Body of pancreas (tissue), 4 donors: ENCODE data around the gene IFNE. TPM values are rescaled to one million over a fixed set of nuclear protein-coding genes. Genes with fewer than 3 reads are reported as not detected.

Experiments used
- ATAC-seq: fragments of 150-250 bp; one replicate; pipeline ENCODE4 v1.9.1; 2016
- DNase-seq, 4 donors: peaks; one replicate each; pipeline ENCODE4 v3.0.0-alpha.2; 2019
- H3K27ac ChIP-seq, 4 donors: fragments of 200-600 bp; sonication (generic); 1 replicate in 3 of 4; 2 replicates in 1 of 4; pipeline versions ENCODE4 v1.5.1 to v1.6.1; 2016 to 2019; ENCODE audit warnings: mild to moderate bottlenecking in 1 of 4, mixed read lengths in 1 of 4, moderate library complexity in 1 of 4
- H3K27me3 ChIP-seq, 2 donors: fragments of 200-600 bp; sonication (generic); one replicate each; pipeline ENCODE4 v1.6.0; 2016; ENCODE audit warnings: mild to moderate bottlenecking in 1 of 2
- H3K36me3 ChIP-seq, 2 donors: fragments of 200-600 bp; sonication (generic); replicated peaks in 1 of 2; 2 replicates each; pipeline ENCODE4 v1.5.1; 2016; ENCODE audit warnings: low read depth in 2 of 2; ENCODE audit not compliant: insufficient read depth in 1 of 2
- H3K4me1 ChIP-seq: fragments of 200-600 bp; sonication (generic); one replicate; pipeline ENCODE4 v1.6.0; 2016
- H3K4me3 ChIP-seq, 2 donors: fragments of 200-600 bp; sonication (generic); 1 replicate in 1 of 2; 2 replicates in 1 of 2; pipeline ENCODE4 v1.5.1; 2016 to 2019
- H3K9me3 ChIP-seq, 3 donors: fragments of 200-600 bp; sonication (generic); 1 replicate in 2 of 3; 2 replicates in 1 of 3; pipeline ENCODE4 v1.5.1; 2016
- POLR2A ChIP-seq, 3 donors: fragments of 450-650 bp; IDR thresholded peaks; one replicate each; pipeline ENCODE4 v1.6.1; 2016; ENCODE audit warnings: antibody characterized with exemption in 3 of 3, mild to moderate bottlenecking in 2 of 3
- WGBS, 2 donors: methylation state at CpG; one replicate each; pipeline ENCODE4 v1.1.5; 2017; 5-methylcytosine and 5-hydroxymethylcytosine counted together
- intact Hi-C: fragments of 100-400 bp; cut with DNase I; formaldehyde crosslinking; loops from one replicate; pipeline ENCODE4 v1.15.1; 2023
- total RNA-seq, 2 donors: library from RNA; depleted of rRNA; stranded (reverse); fragments of >200 nt; gene quantifications; one replicate each; pipeline ENCODE4 v1.1.0, GENCODE V29; 2016
- TF ChIP-seq, protein P1 (sequence below), 7 experiments: fragments of 450-650 bp in 4 of 7; fragments of 200-600 bp in 3 of 7; sonication (generic) in 3 of 7; IDR thresholded peaks; one replicate each; pipeline ENCODE4 v1.5.1; 2016 to 2019; ENCODE audit warnings: antibody characterized with exemption in 7 of 7

The IFNE gene
- total RNA-seq, 2 donors from 2014 or later: 0.26 TPM; not detected in 1

DNA sequence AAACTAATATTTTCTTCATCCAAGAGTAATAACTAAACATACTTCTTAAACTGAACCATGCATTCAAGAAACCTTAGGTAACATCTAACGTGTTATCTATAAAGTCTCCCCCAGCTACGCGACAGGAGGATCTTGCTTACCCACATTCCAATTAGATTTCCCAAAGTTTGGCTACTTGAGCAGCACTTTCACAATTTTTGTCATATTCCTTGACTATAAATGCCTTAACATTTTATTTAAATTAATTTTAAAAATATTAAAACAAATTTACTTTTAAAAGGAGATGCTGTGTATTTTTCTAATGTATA is 25.3 kb upstream of the IFNE start:
- TF ChIP-seq POLR2A (IDR thresholded peaks at IDR 0.05): no peak
- TF ChIP-seq, protein P1, sequence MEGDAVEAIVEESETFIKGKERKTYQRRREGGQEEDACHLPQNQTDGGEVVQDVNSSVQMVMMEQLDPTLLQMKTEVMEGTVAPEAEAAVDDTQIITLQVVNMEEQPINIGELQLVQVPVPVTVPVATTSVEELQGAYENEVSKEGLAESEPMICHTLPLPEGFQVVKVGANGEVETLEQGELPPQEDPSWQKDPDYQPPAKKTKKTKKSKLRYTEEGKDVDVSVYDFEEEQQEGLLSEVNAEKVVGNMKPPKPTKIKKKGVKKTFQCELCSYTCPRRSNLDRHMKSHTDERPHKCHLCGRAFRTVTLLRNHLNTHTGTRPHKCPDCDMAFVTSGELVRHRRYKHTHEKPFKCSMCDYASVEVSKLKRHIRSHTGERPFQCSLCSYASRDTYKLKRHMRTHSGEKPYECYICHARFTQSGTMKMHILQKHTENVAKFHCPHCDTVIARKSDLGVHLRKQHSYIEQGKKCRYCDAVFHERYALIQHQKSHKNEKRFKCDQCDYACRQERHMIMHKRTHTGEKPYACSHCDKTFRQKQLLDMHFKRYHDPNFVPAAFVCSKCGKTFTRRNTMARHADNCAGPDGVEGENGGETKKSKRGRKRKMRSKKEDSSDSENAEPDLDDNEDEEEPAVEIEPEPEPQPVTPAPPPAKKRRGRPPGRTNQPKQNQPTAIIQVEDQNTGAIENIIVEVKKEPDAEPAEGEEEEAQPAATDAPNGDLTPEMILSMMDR (IDR thresholded peaks at IDR 0.05): no peak
- Histone ChIP-seq H3K27me3 (no peaks in the 10 kb centered on the region), H3K9me3 (no peaks in the 10 kb centered on the region), H3K4me1 (no peaks in the 10 kb centered on the region), H3K4me3 (no peak overlapping the region), H3K27ac (no peak overlapping the region), H3K36me3 (no peaks in the 10 kb centered on the region)
- DNase-seq: no peak
- no peak for ATAC-seq
- 58 to 71% methylated on average over 3 of the region's 3 CpGs for WGBS, 2 donors
- intact Hi-C loops: no loop called here

DNA sequence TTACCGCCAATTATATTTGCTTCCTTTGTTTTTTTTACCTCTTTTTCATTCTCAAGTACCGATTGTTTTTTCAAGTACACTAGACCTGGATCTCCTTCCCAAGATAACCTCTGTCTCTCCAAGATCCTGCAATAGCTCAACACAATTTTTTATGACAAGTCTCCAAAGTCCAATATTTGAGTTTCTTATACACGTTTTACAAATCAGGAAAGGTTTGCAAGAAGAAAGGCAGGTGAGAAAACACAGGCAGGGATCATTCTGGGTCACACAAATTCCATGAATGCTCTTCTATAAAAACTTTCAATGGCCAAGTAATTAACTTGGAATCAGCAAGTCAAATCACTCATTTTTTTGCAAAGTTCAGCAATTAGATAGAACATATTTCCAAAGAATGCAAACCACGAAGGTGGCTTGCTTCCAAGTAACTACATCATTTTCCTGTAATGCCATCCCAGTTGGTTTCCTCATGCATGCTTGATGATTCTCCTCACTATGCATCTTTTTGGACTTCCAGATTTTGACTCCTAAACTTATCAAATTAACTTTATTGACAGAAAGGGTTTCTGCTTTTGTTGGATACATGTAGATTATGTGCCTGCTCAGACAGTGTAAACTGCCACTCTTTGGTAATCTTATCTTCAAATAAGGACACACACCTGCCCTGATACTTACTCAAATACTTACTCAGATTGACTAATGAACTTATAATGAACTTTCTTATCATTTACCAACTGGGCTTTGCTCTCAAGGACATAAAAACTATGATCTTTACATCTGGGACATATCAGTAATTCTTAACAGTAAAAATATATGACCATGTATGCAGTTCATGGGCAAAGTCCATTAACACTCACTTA is 24.7 kb upstream of the IFNE start:
- 15 to 32% methylated on average over 4 of the region's 4 CpGs for WGBS, 2 donors
- H3K27ac ChIP-seq: no peak overlapping the region
- ATAC-seq (peak; percentile 18), DNase-seq (peak in 1 of 4 donors; percentile 21)
- TF ChIP-seq, protein P1 (IDR thresholded peaks at IDR 0.05): no peak
- no peak for TF ChIP-seq POLR2A (IDR thresholded peaks at IDR 0.05)
- no peaks in the 10 kb centered on the region for H3K36me3 ChIP-seq
- no peak overlapping the region for H3K4me3 ChIP-seq
- no peaks in the 10 kb centered on the region for H3K9me3 ChIP-seq
- no peaks in the 10 kb centered on the region for H3K27me3 ChIP-seq
- no peaks in the 10 kb centered on the region for H3K4me1 ChIP-seq
- intact Hi-C loops: no loop called here

DNA sequence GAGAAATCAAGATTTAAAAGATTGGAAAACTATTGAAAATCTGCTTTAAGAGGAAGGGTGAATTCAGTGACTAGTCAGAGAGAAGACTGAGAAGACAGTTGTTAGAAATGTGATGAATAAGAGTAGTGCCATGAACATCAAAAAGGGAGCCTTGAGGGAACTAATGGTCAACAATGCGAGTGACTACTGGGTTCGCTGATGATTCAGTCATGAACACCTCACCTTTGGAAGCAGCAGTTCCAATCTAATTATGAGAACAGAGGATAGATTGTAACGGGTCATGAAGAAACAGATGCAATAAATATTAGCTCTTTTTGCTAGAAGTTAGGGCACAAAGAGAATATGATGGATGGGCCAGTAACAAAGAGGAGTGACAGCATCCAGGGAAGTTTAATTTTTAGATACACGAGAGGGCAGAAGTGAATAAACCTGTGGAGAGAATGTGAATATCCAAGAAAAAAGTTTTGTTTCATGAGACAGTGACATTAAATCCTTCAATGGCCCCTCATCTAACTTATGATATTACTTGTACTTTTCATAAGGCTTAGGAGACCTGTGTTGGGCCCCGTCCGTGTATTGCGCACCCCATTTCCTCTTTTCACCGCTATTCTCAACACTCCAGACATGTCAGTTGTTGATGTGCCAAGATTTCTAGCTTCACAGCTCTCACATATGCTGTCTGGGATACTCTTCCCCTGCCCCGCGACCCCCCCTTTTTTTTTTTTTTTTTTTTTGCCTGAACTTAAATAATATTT is 23.5 kb upstream of the IFNE start:
- H3K36me3 ChIP-seq: no peaks in the 10 kb centered on the region
- DNase-seq: no peak
- intact Hi-C loops: no loop called here
- TF ChIP-seq POLR2A (IDR thresholded peaks at IDR 0.05): no peak
- TF ChIP-seq, protein P1 (IDR thresholded peaks at IDR 0.05): no peak
- H3K27ac ChIP-seq: no peak overlapping the region
- no peaks in the 10 kb centered on the region for H3K4me1 ChIP-seq
- no peak for ATAC-seq
- H3K27me3 ChIP-seq: no peaks in the 10 kb centered on the region
- no peaks in the 10 kb centered on the region for H3K9me3 ChIP-seq
- WGBS, 2 donors: 70 to 77% methylated on average over 10 of the region's 10 CpGs
- no peak overlapping the region for H3K4me3 ChIP-seq

DNA sequence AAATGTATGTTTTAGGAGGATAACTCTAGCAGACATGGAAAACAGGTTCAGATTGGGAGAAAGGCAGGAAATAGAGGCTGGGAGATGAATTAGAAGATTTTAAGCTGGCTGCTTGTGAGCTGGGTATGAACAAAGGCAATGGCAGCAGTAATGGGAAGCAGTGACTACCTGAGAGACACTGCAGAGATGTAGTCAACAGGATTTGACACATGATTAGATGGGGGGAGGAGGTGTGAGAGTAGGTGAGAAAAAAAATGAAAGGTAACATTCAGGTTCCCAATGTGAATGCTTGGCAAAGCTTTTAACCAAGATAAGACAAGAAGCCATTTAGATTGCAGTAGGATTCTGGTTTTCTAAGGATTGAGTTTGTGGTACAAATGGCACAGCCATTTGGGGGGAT is 22.8 kb upstream of the IFNE start:
- TF ChIP-seq, protein P1 (IDR thresholded peaks at IDR 0.05): no peak
- DNase-seq (no peak), ATAC-seq (no peak)
- no peak overlapping the region for H3K27ac ChIP-seq
- H3K36me3 ChIP-seq: no peaks in the 10 kb centered on the region
- no peak overlapping the region for H3K4me3 ChIP-seq
- H3K27me3 ChIP-seq: no peaks in the 10 kb centered on the region
- H3K9me3 ChIP-seq: no peaks in the 10 kb centered on the region
- intact Hi-C loops: no loop called here
- no peaks in the 10 kb centered on the region for H3K4me1 ChIP-seq
